HepG2 (cell line): Measurements from ENCODE around the gene TBCCD1. TPM values are rescaled to one million over a fixed set of nuclear protein-coding genes. Genes with fewer than 3 reads are reported as not detected.
A peak's percentile ranks its signal among the peaks of the same experiment; 100 is the strongest.

Experiments used
- BCL6 ChIP-seq: IDR thresholded peaks from 2 replicates; pipeline ENCODE4 v1.6.1; 2016; ENCODE audit warnings: missing genetic modification reagents, missing compliant biosample characterization
- EEA1 ChIP-seq: sonication (generic); formaldehyde crosslinking; IDR thresholded peaks from 2 replicates; pipeline ENCODE4 v1.5.1; 2020; ENCODE audit warnings: mild to moderate bottlenecking, missing genetic modification reagents, borderline replicate concordance
- ETV5 ChIP-seq: IDR thresholded peaks from 2 replicates; pipeline ENCODE4 v1.6.1; 2018; ENCODE audit warnings: missing biosample characterization, missing genetic modification reagents, inconsistent platforms, borderline replicate concordance
- HIC2 ChIP-seq: sonication (generic); formaldehyde crosslinking; IDR thresholded peaks from 2 replicates; pipeline ENCODE4 v1.9.0; 2022; ENCODE audit warnings: low read depth, missing genetic modification reagents
- HOXA7 ChIP-seq: sonication (generic); formaldehyde crosslinking; IDR thresholded peaks from 2 replicates; pipeline ENCODE4 v1.8.1; 2022; ENCODE audit warnings: mild to moderate bottlenecking, missing genetic modification reagents, moderate library complexity
- MED8 ChIP-seq: sonication (generic); formaldehyde crosslinking; IDR thresholded peaks from 2 replicates; pipeline ENCODE4 v1.8.1; 2023; ENCODE audit warnings: mild to moderate bottlenecking, missing genetic modification reagents; ENCODE audit not compliant: insufficient replicate concordance
- NR0B2 ChIP-seq: sonication (generic); formaldehyde crosslinking; IDR thresholded peaks from 2 replicates; pipeline ENCODE4 v1.4.0; 2020; ENCODE audit warnings: mild to moderate bottlenecking, missing genetic modification reagents
- RORA ChIP-seq: sonication (generic); formaldehyde crosslinking; IDR thresholded peaks from 2 replicates; pipeline ENCODE4 v1.5.0; 2020; ENCODE audit warnings: mild to moderate bottlenecking, missing genetic modification reagents, moderate library complexity
- SAP130 ChIP-seq: IDR thresholded peaks from 2 replicates; pipeline ENCODE4 v1.6.1; 2016; ENCODE audit warnings: low read depth
- SMAD3 ChIP-seq: sonication (generic); formaldehyde crosslinking; IDR thresholded peaks from 2 replicates; pipeline ENCODE4 v1.4.0; 2020; ENCODE audit warnings: missing genetic modification reagents
- SNAPC2 ChIP-seq: sonication (generic); formaldehyde crosslinking; IDR thresholded peaks from 2 replicates; pipeline ENCODE4 v1.8.1; 2022; ENCODE audit warnings: mild to moderate bottlenecking, missing genetic modification reagents
- SNRNP70 ChIP-seq: fragments of 200-400 bp; formaldehyde crosslinking; IDR thresholded peaks from 2 replicates; pipeline ENCODE4 v1.6.1; 2017; ENCODE audit warnings: mild to moderate bottlenecking, low read depth, low read length, moderate library complexity
- SOX6 ChIP-seq, 2 experiments: fragments of 450-650 bp in 1 of 2; sonication (generic) in 1 of 2; formaldehyde crosslinking in 1 of 2; IDR thresholded peaks; 2 replicates each; pipeline versions ENCODE4 v1.4.0 to v1.6.1; 2017 to 2020; ENCODE audit warnings: antibody characterized with exemption in 1 of 2, mild to moderate bottlenecking in 1 of 2, missing genetic modification reagents in 1 of 2
- WIZ ChIP-seq: sonication (generic); formaldehyde crosslinking; IDR thresholded peaks from 2 replicates; pipeline ENCODE4 v1.5.1; 2020; ENCODE audit warnings: mild to moderate bottlenecking, missing genetic modification reagents
- ZBTB20 ChIP-seq: sonication (generic); formaldehyde crosslinking; IDR thresholded peaks from 2 replicates; pipeline ENCODE4 v1.8.1; 2023; ENCODE audit warnings: missing genetic modification reagents, low read depth, mild to moderate bottlenecking, borderline replicate concordance
- ZEB1 ChIP-seq: IDR thresholded peaks from 2 replicates; pipeline ENCODE4 v1.6.1; 2012; ENCODE audit warnings: mild to moderate bottlenecking, low read depth, inconsistent platforms; ENCODE audit not compliant: insufficient replicate concordance
- ZIK1 ChIP-seq: sonication (generic); formaldehyde crosslinking; IDR thresholded peaks from 2 replicates; pipeline ENCODE4 v1.5.0; 2020; ENCODE audit warnings: mild to moderate bottlenecking, low read depth, missing genetic modification reagents, borderline replicate concordance
- ZNF326 ChIP-seq: sonication (generic); formaldehyde crosslinking; IDR thresholded peaks from 2 replicates; pipeline ENCODE4 v1.4.0; 2020; ENCODE audit warnings: missing genetic modification reagents, borderline replicate concordance
- ZNF496 ChIP-seq: sonication (generic); formaldehyde crosslinking; IDR thresholded peaks from 2 replicates; pipeline ENCODE4 v1.8.1; 2023; ENCODE audit warnings: mild to moderate bottlenecking, moderate library complexity, missing genetic modification reagents; ENCODE audit not compliant: insufficient replicate concordance
- ZNF563 ChIP-seq: sonication (generic); formaldehyde crosslinking; IDR thresholded peaks from 2 replicates; pipeline ENCODE4 v1.8.0; 2022; ENCODE audit warnings: mild to moderate bottlenecking, moderate library complexity, missing genetic modification reagents
- ZNF570 ChIP-seq: sonication (generic); formaldehyde crosslinking; IDR thresholded peaks from 2 replicates; pipeline ENCODE4 v1.4.0; 2020; ENCODE audit warnings: mild to moderate bottlenecking, missing genetic modification reagents, borderline replicate concordance
- ZNF572 ChIP-seq: sonication (generic); formaldehyde crosslinking; IDR thresholded peaks from 2 replicates; pipeline ENCODE4 v1.5.1; 2020; ENCODE audit warnings: mild to moderate bottlenecking, missing genetic modification reagents
- ZNF615 ChIP-seq: sonication (generic); formaldehyde crosslinking; IDR thresholded peaks from 2 replicates; pipeline ENCODE4 v1.5.0; 2020; ENCODE audit warnings: mild to moderate bottlenecking, missing genetic modification reagents, borderline replicate concordance
- ZSCAN22 ChIP-seq: sonication (generic); formaldehyde crosslinking; IDR thresholded peaks from 2 replicates; pipeline ENCODE4 v1.4.0; 2020; ENCODE audit warnings: mild to moderate bottlenecking, missing genetic modification reagents
- polyA plus RNA-seq, 8 experiments: library from polyadenylated mRNA; depleted of rRNA in 3 of 8; stranded (reverse) in 7 of 8; unstranded in 1 of 8; fragments of >200 nt; fragmentation: Illumina TruSeq in 4 of 8; extraction: Trizol in 4 of 8; gene quantifications; 2 replicates each; pipeline versions ENCODE4 v1.2.1 to v1.2.3, GENCODE V29; 2011 to 2016; ENCODE audit warnings: low read depth in 4 of 8, missing spikeins in 1 of 8, mixed read lengths in 1 of 8; ENCODE audit not compliant: insufficient read depth in 1 of 8
- total RNA-seq, 5 experiments: library from RNA; depleted of rRNA; stranded (reverse); fragments of >200 nt; fragmentation: Illumina TruSeq; extraction: Trizol; gene quantifications; 2 replicates each; pipeline ENCODE4 v1.2.3, GENCODE V29; 2016; ENCODE audit warnings: low read depth in 1 of 5
- TF ChIP-seq, protein P1 (sequence below): sonication (generic); formaldehyde crosslinking; IDR thresholded peaks from 2 replicates; pipeline ENCODE4 v1.9.0; 2022; ENCODE audit warnings: missing genetic modification reagents, mild to moderate bottlenecking, borderline replicate concordance

Gene TBCCD1
- total and polyA plus RNA-seq, 2 of the 13 experiments (the other 11 are each of a cell fraction or from before 2014, with no cell fraction given) = 13.6 to 16.2 TPM

- TF ChIP-seq HIC2 (CRISPR knock-in tag) (no peak), SAP130 (peak; percentile 53; the same call in 1 of the 2 replicates), WIZ (CRISPR knock-in tag) (no peak; the same call in 1 of the 2 replicates), ZIK1 (peak; percentile 58; the same call in 1 of the 2 replicates), ZNF572 (CRISPR knock-in tag) (0 out of 2 replicates have a peak, but pooled peaks have one; percentile 56), ZBTB20 (CRISPR knock-in tag) (no peak), ZNF326 (CRISPR knock-in tag) (no peak), ZNF496 (CRISPR knock-in tag) (no peak), HOXA7 (no peak), EEA1 (no peak), ZNF563 (no peak), ETV5 (0 out of 2 replicates have a peak, but pooled peaks have one; percentile 0), NR0B2 (no peak), RORA (CRISPR knock-in tag) (no peak), ZSCAN22 (CRISPR knock-in tag) (0 out of 2 replicates have a peak, but pooled peaks have one; percentile 63), ZEB1 (no peak), SOX6 (IDR thresholded peaks at IDR 0.05) (no peak), SOX6 (CRISPR knock-in tag; IDR thresholded peaks at IDR 0.05) (no peak; the same call in 1 of the 2 replicates), SNRNP70 (0 out of 2 replicates have a peak, but pooled peaks have one; percentile 77), ZNF570 (CRISPR knock-in tag) (no peak), SNAPC2 (CRISPR knock-in tag) (no peak), BCL6 (CRISPR knock-in tag) (peak; percentile 37; the same call in 1 of the 2 replicates), ZNF615 (CRISPR knock-in tag) (peak; percentile 23; the same call in 1 of the 2 replicates), SMAD3 (CRISPR knock-in tag) (no peak; the same call in 1 of the 2 replicates), MED8 (CRISPR knock-in tag) (no peak)
- TF ChIP-seq, protein P1, sequence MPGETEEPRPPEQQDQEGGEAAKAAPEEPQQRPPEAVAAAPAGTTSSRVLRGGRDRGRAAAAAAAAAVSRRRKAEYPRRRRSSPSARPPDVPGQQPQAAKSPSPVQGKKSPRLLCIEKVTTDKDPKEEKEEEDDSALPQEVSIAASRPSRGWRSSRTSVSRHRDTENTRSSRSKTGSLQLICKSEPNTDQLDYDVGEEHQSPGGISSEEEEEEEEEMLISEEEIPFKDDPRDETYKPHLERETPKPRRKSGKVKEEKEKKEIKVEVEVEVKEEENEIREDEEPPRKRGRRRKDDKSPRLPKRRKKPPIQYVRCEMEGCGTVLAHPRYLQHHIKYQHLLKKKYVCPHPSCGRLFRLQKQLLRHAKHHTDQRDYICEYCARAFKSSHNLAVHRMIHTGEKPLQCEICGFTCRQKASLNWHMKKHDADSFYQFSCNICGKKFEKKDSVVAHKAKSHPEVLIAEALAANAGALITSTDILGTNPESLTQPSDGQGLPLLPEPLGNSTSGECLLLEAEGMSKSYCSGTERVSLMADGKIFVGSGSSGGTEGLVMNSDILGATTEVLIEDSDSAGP = peak; percentile 36; the same call in 1 of the 2 replicates
Observed at GRCh38 chr3:186614597-186615483, 47.7 kb upstream of the TBCCD1 start (continued).
